ENCODE results near the gene COA8.
"Not testable (repeated sequence)": the region's sequence is repeated elsewhere in the genome, so short reads cannot be mapped to it uniquely, and the experiment has no call there.

COA8 gene

GRCh38 chr14:103525430-103526246 lies 37.1 kb upstream of the COA8 start:
- not testable (repeated sequence) for DNase-seq (ENCODE audit: low spot score)

- DNase-seq (ENCODE audit: low spot score), result no peak
Observed at GRCh38 chr14:103526247-103526913, 36.4 kb upstream of the COA8 start.

- DNase-seq (ENCODE audit: low spot score), result no peak
Observed at GRCh38 chr14:103526914-103527248, 35.9 kb upstream of the COA8 start.

DNA sequence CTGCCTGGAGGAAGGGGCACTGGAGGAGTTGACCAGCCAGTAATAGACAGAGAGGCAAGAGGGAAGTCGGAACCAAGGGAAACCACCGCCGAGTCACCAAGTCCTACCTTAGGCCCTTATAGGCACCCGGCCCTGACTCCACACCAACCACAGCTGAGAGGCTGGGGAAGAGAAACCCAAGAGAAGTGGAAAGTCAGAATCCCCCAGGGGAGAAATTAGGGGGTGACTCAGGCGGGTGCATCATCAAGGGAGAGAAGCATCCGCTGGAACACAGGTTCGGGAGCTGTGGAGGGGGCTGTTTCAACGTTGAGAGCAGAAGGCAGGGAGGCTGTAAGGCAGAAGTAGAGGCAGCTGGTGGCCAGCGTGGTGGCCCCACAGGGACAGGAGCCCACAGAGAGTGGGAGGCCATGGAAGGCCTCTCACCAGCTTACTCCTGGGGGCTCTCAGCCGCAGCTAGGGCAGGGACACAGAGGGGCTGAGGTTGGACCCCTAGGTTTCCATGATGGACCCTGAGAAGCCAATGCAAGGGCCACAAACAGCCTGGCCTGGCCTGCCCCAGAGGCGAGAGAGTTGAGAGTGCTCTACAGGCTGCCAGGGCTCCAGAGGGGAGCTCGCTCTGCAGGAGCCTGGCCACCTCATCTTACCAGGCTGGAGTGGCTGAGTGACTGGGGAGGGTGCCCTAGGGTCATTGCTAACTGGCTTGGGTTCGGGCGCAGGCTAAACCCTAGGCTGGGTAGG lies 35.2 kb upstream of the COA8 start:
- DNase-seq (ENCODE audit: low spot score), result no peak

GRCh38 chr14:103528146-103528586 lies 34.6 kb upstream of the COA8 start:
- no peak for DNase-seq (ENCODE audit: low spot score)

GRCh38 chr14:103528587-103529382 lies 34.0 kb upstream of the COA8 start, which contains the start of gene TRMT61A:
TSS of gene TRMT61A (plus strand) at chr14:103529196. CDS start at chr14:103529979, 783 bp downstream.
- DNase-seq (ENCODE audit: low spot score), result peak; percentile 89

- peak; percentile 32 for DNase-seq (ENCODE audit: low spot score)
Observed at GRCh38 chr14:103529383-103530365, 33.1 kb upstream of the COA8 start.

DNA sequence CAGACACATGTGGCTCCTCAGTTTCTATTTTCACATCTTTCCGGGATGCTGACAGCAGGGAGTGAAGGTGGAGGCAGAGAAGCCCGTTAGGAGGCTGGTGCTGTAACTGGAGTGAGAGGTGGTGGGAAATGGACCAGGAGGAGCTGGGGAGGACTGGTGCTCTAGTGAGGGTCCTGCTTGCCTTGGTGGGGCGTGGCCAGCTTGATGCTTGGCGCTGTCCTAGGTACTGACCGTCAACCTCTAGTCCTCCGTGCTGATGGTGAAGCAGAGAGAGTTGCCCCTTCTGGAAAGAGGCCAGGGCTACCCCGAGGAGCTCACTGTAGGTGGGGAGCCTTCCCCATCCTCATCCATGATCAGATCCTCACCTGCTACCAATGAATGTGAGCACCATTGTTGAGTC lies 32.4 kb upstream of the COA8 start:
- DNase-seq (ENCODE audit: low spot score), result peak; percentile 40

- no peak for DNase-seq (ENCODE audit: low spot score)
Observed at GRCh38 chr14:103530831-103531230, 31.9 kb upstream of the COA8 start.

DNA sequence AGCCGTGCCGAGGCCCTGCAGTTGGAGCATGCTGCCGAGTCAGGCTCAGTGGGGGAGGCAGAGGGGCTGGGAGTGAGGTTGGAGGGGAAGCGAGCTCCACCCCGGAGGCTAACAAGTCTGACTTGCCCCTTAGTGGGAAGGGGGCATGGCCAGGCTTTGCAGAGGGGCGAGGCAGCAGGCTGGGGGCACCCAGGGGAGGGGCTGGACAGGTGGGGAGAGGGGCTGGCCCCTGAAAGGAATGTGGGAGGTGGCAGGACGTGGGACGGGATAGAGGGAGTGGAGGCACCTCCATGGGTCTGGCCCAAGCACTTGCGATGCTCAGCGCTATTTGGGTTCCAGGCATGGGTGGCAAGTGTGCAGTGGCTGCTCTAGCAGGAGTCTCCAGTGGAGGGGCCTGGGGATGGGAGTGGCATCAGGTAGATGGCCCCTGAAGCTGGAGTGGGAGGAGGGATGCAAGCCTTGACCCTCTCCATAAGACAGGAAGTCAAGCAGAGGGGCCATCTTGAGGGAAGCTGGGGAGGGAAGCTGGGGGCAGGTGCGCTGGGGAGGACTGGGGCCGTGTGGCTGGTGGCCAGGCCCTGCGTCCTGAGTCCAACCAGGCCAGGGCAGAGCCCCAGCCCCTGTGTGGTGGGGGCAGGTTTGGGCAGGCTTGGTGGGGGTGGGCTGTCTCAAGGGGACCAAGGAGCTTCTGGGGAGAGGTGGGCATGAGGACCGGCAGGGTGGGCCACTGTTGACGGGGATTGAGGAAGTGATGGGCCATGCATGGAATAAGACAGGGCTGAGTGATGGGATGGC lies 31.1 kb upstream of the COA8 start:
- no peak for DNase-seq (ENCODE audit: low spot score)

GRCh38 chr14:103532216-103533136 lies 30.3 kb upstream of the COA8 start:
- DNase-seq (ENCODE audit: low spot score), result no peak

DNA sequence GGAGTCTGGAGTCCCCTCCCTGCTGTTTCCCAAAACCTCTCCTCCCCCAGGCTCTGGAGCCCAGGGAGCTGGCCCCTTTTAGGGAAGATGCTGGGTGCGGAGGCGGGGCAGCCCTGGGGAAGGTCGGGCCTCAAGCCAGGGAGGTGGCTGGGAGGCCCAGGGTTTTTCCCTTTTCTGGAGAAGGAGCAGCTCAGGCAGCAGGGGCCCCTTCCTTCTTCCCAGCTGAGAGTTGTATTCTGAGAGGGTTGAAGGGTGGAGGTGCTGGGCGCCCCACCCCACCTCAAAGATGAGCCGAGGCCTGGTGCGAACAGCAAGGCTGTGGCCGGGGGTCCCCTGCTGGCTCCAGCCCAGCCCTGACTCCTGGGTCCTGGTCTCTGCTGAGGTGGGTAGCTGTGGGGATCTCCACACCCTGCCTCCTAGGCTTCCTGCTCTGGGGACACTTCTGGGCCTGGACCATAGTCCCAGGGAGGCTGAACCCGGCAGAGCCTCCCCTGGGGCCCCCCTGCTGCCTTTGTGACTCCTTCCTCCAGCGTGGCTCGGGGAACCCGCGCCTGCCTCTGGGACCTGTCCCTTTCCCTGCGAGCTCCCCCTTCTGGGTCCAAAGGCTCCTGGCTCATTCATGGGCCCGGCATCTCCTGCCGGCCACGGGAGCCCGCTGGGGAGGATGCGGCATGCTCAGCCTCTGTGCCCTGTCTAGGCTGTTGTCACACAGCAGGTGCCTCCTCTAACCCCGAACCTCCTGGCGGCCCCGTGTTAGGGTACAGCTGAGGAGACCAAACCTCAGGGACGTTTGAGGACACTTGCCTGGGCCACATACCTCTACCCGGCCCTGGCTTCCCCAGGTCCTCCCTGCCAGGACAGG lies 29.4 kb upstream of the COA8 start:
- DNase-seq (ENCODE audit: low spot score), result no peak

- no peak for DNase-seq (ENCODE audit: low spot score)
Observed at GRCh38 chr14:103533999-103534575, 28.7 kb upstream of the COA8 start.

- no peak for DNase-seq (ENCODE audit: low spot score)
Observed at GRCh38 chr14:103534576-103535061, 28.1 kb upstream of the COA8 start.

- no peak for DNase-seq (ENCODE audit: low spot score)
Observed at GRCh38 chr14:103535081-103535890, 27.5 kb upstream of the COA8 start.

- DNase-seq (ENCODE audit: low spot score), result no peak
Observed at GRCh38 chr14:103535891-103536565, 26.7 kb upstream of the COA8 start.

Measured in RKO (cell line).